Right lobe of liver (tissue), 6 donors: Measurements from ENCODE around the gene MCUR1. TPM values are rescaled to one million over a fixed set of nuclear protein-coding genes. Genes with fewer than 3 reads are reported as not detected.
"Not testable (repeated sequence)": the region's sequence is repeated elsewhere in the genome, so short reads cannot be mapped to it uniquely, and the experiment has no call there.

Experiments used
- ATAC-seq, 4 donors: fragments of 200-7000 bp; cut with Tn5 transposase; one replicate each; pipeline ENCODE4 v1.9.1; 2020; ENCODE audit warnings: mild to moderate bottlenecking in 4 of 4, moderate library complexity in 4 of 4
- DNase-seq, 3 donors: peaks; one replicate each; pipeline ENCODE4 v3.0.0-alpha.2; 2020
- H3K27ac ChIP-seq, 3 donors: fragments of 200-600 bp; one replicate each; pipeline ENCODE4 v1.8.0; 2022
- H3K27me3 ChIP-seq, 2 donors: fragments of 200-600 bp; one replicate each; pipeline ENCODE4 v1.8.0; 2022
- H3K36me3 ChIP-seq, 4 donors: fragments of 200-600 bp; sonication (generic) in 1 of 4; one replicate each; pipeline versions ENCODE4 v1.5.1 to v1.8.0; 2017 to 2022; ENCODE audit warnings: control low read depth in 1 of 4
- H3K4me1 ChIP-seq, 4 donors: fragments of 200-600 bp; sonication (generic) in 1 of 4; one replicate each; pipeline versions ENCODE4 v1.5.1 to v1.8.0; 2017 to 2022; ENCODE audit warnings: control low read depth in 1 of 4
- H3K4me3 ChIP-seq, 3 donors: fragments of 200-600 bp; one replicate each; pipeline ENCODE4 v1.8.0; 2022
- H3K9me3 ChIP-seq, 4 donors: fragments of 200-600 bp; sonication (generic) in 1 of 4; one replicate each; pipeline versions ENCODE4 v1.5.1 to v1.8.0; 2017 to 2022; ENCODE audit warnings: control low read depth in 1 of 4
- POLR2A ChIP-seq: fragments of 450-650 bp; IDR thresholded peaks from one replicate; pipeline ENCODE4 v1.6.1; 2017; ENCODE audit warnings: antibody characterized with exemption, mild to moderate bottlenecking
- WGBS: methylation state at CpG from one replicate; pipeline ENCODE4 v1.1.6; 2018; ENCODE audit warnings: low coverage, low lambda C conversion rate; ENCODE audit not compliant: insufficient coverage; ENCODE audit errors: missing lambda C conversion rate; 5-methylcytosine and 5-hydroxymethylcytosine counted together
- intact Hi-C, 2 donors: fragments of 100-400 bp; cut with DNase I; formaldehyde crosslinking; loops; one replicate each; pipeline versions ENCODE4 v1.11.2 to v1.14.1; 2022
- total RNA-seq, 6 experiments: library from RNA; depleted of rRNA in 2 of 6; stranded (reverse); fragments of >200 nt in 2 of 6; fragmentation: NEBNext Ultra II Directional in 3 of 6; extraction: Animal tissue kit (Norgen Biotek cat#: 25700) in 3 of 6; gene quantifications; one replicate each; pipeline versions ENCODE4 v1.1.0 to v1.2.4, GENCODE V29; 2016 to 2023
- TF ChIP-seq, protein P1 (sequence below), 4 donors: fragments of 200-600 bp in 3 of 4; fragments of 450-650 bp in 1 of 4; IDR thresholded peaks; one replicate each; pipeline versions ENCODE4 v1.5.1 to v1.8.0; 2016 to 2022; ENCODE audit warnings: antibody characterized with exemption in 4 of 4, mild to moderate bottlenecking in 2 of 4
- donor health status: DM: no; HTN: yes; CAD: no.
- donor health status: DM: no; HTN: no; CAD: no.
- donor health status: DM: no; HTN: no; CAD: no.
- donor health status: DM: no; HTN: yes; CAD: no.
- donor health status: DM: no; HTN: yes; CAD: no.

MCUR1 gene
- total RNA-seq, 6 experiments from 2014 or later = 12.7 to 17.8 (median 15.2) TPM

DNA sequence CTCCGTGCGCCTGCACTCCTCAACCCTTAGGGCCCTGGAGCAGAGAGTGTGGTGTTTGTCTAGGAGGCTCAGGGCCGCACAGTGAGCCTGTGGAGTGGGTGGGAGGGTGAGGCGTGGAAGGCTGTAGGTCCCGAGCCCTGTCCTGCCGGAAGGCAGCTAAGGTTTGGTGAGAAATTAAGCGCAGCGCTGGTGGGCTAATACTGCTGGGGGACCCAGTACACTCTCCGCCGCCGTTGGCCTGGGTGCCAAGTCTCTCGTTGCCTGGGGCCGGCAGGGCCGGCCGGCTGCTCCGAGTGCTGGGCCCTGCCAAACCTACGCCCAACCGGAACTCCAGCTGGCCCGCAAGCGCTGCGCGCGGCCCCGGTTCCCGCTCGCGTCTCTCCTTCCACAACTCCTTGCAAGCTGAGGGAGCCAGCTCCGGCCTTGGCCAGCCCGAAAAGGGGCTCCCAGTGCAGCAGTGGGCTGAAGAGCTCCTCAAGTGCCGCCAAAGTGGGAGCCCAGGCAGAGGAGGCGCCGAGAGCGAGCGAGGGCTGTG is 40.4 kb upstream of the MCUR1 start:
- Histone ChIP-seq H3K4me3 (no peak overlapping the region), H3K4me1 (peaks cover 0 to 5% (median 0%) of the 10 kb centered on the region in 4 donors), H3K27me3 (peaks cover 6 to 7% of the 10 kb centered on the region in 2 donors), H3K9me3 (no peaks in the 10 kb centered on the region), H3K27ac (no peak overlapping the region), H3K36me3 (no peaks in the 10 kb centered on the region)
- TF ChIP-seq POLR2A = no peak
- TF ChIP-seq, protein P1, sequence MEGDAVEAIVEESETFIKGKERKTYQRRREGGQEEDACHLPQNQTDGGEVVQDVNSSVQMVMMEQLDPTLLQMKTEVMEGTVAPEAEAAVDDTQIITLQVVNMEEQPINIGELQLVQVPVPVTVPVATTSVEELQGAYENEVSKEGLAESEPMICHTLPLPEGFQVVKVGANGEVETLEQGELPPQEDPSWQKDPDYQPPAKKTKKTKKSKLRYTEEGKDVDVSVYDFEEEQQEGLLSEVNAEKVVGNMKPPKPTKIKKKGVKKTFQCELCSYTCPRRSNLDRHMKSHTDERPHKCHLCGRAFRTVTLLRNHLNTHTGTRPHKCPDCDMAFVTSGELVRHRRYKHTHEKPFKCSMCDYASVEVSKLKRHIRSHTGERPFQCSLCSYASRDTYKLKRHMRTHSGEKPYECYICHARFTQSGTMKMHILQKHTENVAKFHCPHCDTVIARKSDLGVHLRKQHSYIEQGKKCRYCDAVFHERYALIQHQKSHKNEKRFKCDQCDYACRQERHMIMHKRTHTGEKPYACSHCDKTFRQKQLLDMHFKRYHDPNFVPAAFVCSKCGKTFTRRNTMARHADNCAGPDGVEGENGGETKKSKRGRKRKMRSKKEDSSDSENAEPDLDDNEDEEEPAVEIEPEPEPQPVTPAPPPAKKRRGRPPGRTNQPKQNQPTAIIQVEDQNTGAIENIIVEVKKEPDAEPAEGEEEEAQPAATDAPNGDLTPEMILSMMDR (IDR thresholded peaks at IDR 0.05) = no peak
- DNase-seq (no peak), ATAC-seq (no peak)
- 77% methylated on average over 5 of the region's 34 CpGs for WGBS
- intact Hi-C loops = no loop called here

DNA sequence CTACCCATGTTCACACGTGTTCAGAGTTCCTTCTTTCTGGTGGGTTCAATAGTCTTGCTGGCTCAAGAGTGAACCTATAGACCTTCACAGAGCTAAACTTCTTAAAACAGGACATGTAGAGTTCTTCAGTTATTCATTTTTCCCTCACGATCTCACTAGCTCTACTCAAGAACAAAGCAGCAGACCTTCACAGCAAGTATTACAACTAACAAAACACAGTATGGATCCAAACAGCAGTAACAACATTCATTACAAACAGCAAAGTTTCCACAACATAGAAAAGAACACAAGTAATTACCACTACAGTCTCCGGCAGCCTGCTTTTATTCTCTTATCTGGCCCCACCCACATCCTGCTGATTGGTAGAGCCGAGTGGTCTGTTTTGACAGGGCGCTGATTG is 39.5 kb upstream of the MCUR1 start:
- H3K36me3 ChIP-seq = no peaks in the 10 kb centered on the region
- H3K4me1 ChIP-seq = no peaks in the 10 kb centered on the region
- H3K27ac ChIP-seq = no peak overlapping the region
- peaks cover 0 to 7% of the 10 kb centered on the region in 2 donors for H3K27me3 ChIP-seq
- DNase-seq (no peak), ATAC-seq (no peak)
- WGBS = 73% methylated on average over 3 of the region's 5 CpGs
- no peaks in the 10 kb centered on the region for H3K9me3 ChIP-seq
- intact Hi-C loops = no loop called here
- H3K4me3 ChIP-seq = no peak overlapping the region
- TF ChIP-seq, protein P1 (IDR thresholded peaks at IDR 0.05) = no peak
- no peak for TF ChIP-seq POLR2A

DNA sequence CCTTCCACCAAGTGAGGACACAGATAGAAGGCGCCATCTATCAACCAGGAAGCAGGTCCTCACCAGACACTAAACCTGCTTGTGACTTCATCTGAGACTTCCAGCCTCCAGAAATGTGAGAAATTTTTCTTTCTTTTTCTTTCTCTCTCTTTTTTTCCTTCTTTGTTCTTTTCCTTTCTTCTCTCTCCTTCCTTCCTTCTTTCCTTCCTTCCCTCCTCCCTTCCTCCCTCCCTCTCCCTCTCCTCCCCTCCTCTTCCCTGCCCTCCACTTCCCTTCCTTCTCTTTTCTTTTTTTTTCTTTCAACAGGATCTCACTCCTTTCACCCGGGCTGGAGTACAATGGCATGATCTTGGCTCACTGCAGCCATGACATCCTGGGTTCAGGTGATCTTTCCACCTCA is 37.4 kb upstream of the MCUR1 start:
- Histone ChIP-seq H3K27ac (no peak overlapping the region), H3K4me3 (no peak overlapping the region), H3K9me3 (no peaks in the 10 kb centered on the region), H3K4me1 (no peaks in the 10 kb centered on the region), H3K36me3 (no peaks in the 10 kb centered on the region), H3K27me3 (no peaks in the 10 kb centered on the region)
- DNase-seq = no peak
- intact Hi-C loops = no loop called here
- TF ChIP-seq POLR2A = no peak
- TF ChIP-seq, protein P1 (IDR thresholded peaks at IDR 0.05) = no peak
- 62% methylated on average over 1 of the region's 2 CpGs for WGBS
- ATAC-seq = no peak

DNA sequence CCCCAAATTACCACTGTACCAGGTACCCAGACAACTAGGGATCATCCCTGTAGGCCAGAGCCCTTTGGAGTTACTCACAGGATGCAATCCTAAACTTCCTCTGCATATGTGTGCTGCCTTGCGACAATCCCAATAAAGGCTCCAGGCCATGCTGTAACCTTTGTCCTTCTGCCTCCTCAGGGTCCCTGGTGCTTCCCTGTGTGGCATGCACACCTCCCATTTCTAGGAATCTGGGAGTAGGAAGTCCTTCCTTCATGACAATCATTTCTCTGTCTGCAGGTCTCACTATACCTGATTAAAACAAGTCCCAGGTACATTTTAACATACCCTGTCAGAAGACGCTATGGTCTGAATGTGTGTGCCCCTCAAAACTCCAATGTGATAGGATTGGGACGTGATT is 37.0 kb upstream of the MCUR1 start:
- TF ChIP-seq POLR2A = no peak
- TF ChIP-seq, protein P1 (IDR thresholded peaks at IDR 0.05) = no peak
- ATAC-seq (no peak), DNase-seq (no peak)
- no peak overlapping the region for H3K4me3 ChIP-seq
- H3K4me1 ChIP-seq = no peaks in the 10 kb centered on the region
- 92% methylated on average over 2 of the region's 3 CpGs for WGBS
- no peaks in the 10 kb centered on the region for H3K9me3 ChIP-seq
- intact Hi-C loops = no loop called here
- no peak overlapping the region for H3K27ac ChIP-seq
- no peaks in the 10 kb centered on the region for H3K27me3 ChIP-seq
- no peaks in the 10 kb centered on the region for H3K36me3 ChIP-seq

DNA sequence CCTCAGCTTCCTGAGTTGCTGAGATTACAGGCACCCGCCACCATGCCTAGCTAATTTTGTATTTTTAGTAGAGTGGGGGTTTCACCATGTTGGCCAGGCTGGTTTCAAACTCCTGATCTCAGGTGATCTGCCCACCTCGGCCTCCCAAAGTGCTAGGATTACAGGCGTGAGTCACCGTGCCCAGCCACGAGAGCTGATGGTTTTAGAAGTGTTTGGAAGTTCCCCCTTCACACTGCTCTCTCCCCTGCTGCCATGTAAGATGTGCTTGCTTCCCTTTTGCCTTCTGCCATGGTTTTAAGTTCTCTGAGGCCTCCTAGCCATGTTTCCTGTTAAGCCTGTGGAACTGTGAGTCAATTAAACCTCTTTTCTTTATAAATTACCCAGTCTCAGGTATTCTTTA is 36.3 kb upstream of the MCUR1 start:
- H3K36me3 ChIP-seq, ATAC-seq, intact Hi-C loops, H3K27me3 ChIP-seq, DNase-seq, H3K9me3 ChIP-seq, H3K4me1 ChIP-seq, H3K27ac ChIP-seq, H3K4me3 ChIP-seq: not testable (repeated sequence)
- 88% methylated on average over 3 of the region's 5 CpGs for WGBS
